T-cell (primary cell): ENCODE results near the gene MUC4. TPM values are rescaled to one million over a fixed set of nuclear protein-coding genes. Genes with fewer than 3 reads are reported as not detected.

ENCODE experiments used
- ATAC-seq, 4 experiments: fragments of 200-7000 bp in 3 of 4; fragments of 150-1000 bp in 1 of 4; cut with Tn5 transposase; replicated peaks in 1 of 4; 1 replicate in 3 of 4; 2 replicates in 1 of 4; pipeline ENCODE4 v1.10.0; 2021; ENCODE audit warnings: moderate library complexity in 3 of 4, mild to moderate bottlenecking in 2 of 4, moderate number of reproducible peaks in 1 of 4
- CTCF ChIA-PET, 2 donors: fragments of 300-600 bp; sonication (Branson Sonifier 250); formaldehyde crosslinking; loops; one replicate each; lab custom pipeline; 2022; ENCODE audit warnings: antibody characterized with exemption in 2 of 2; lab: Charles Lee
- POLR2A ChIA-PET, 2 donors: fragments of 300-600 bp; sonication (Branson Sonifier 250); formaldehyde crosslinking; loops; one replicate each; lab custom pipeline; 2022; ENCODE audit warnings: antibody characterized with exemption in 2 of 2; lab: Charles Lee
- DNase-seq, 35 experiments: peaks; one replicate each; pipeline versions ENCODE4 v3.0.0 to v3.0.0-alpha.2; 2013 to 2023
- H3K27ac ChIP-seq: one replicate; pipeline ENCODE4 v1.5.1; 2013; ENCODE audit warnings: low read length
- H3K27me3 ChIP-seq, 2 experiments: replicated peaks in 1 of 2; 1 replicate in 1 of 2; 2 replicates in 1 of 2; pipeline versions ENCODE4 v1.6.1 to v1.7.0; 2013; ENCODE audit warnings: low read length in 1 of 2, mixed read lengths in 1 of 2; ENCODE audit not compliant: control insufficient read depth in 2 of 2, insufficient read depth in 2 of 2; ENCODE audit errors: extremely low read depth in 1 of 2
- H3K36me3 ChIP-seq, 2 donors: 1 replicate in 1 of 2; 2 replicates in 1 of 2; pipeline versions ENCODE4 v1.6.1 to v1.7.0; 2013; ENCODE audit warnings: low read length in 1 of 2; ENCODE audit not compliant: control insufficient read depth in 2 of 2, insufficient read depth in 1 of 2; ENCODE audit errors: extremely low read depth in 1 of 2
- H3K4me1 ChIP-seq, 2 experiments: 1 replicate in 1 of 2; 2 replicates in 1 of 2; pipeline versions ENCODE4 v1.6.1 to v1.7.0; 2013; ENCODE audit warnings: low read length in 2 of 2, mixed read lengths in 1 of 2; ENCODE audit not compliant: insufficient read depth in 2 of 2, control insufficient read depth in 1 of 2; ENCODE audit errors: extremely low read depth in 1 of 2
- H3K4me3 ChIP-seq, 2 donors: 1 replicate in 1 of 2; 2 replicates in 1 of 2; pipeline versions ENCODE4 v1.5.1 to v1.7.0; 2013; ENCODE audit warnings: mild to moderate bottlenecking in 2 of 2, low read length in 1 of 2, moderate library complexity in 1 of 2; ENCODE audit not compliant: control insufficient read depth in 1 of 2; ENCODE audit errors: extremely low read depth in 1 of 2
- H3K9me3 ChIP-seq: 2 replicates; pipeline ENCODE4 v1.7.0; 2013
- H3K27ac Mint-ChIP-seq, 2 donors: one replicate each; pipeline ENCODE4 v1.8.0; 2020 to 2021; ENCODE audit warnings: mild to moderate bottlenecking in 2 of 2, mixed read lengths in 2 of 2
- H3K27me3 Mint-ChIP-seq, 2 donors: one replicate each; pipeline ENCODE4 v1.8.0; 2021 to 2022; ENCODE audit warnings: mixed read lengths in 2 of 2
- H3K36me3 Mint-ChIP-seq: one replicate; pipeline ENCODE4 v1.8.0; 2021; ENCODE audit warnings: mixed read lengths
- H3K4me1 Mint-ChIP-seq, 3 donors: one replicate each; pipeline ENCODE4 v1.8.0; 2020 to 2022; ENCODE audit warnings: mixed read lengths in 3 of 3, mild to moderate bottlenecking in 1 of 3
- H3K4me3 Mint-ChIP-seq, 3 donors: one replicate each; pipeline ENCODE4 v1.8.0; 2020 to 2022; ENCODE audit warnings: mild to moderate bottlenecking in 3 of 3, mixed read lengths in 3 of 3, moderate library complexity in 3 of 3
- H3K9me3 Mint-ChIP-seq, 3 donors: one replicate each; pipeline ENCODE4 v1.8.0; 2020 to 2022; ENCODE audit warnings: mixed read lengths in 3 of 3
- WGBS: methylation state at CpG from one replicate; pipeline ENCODE4 v1.1.5; 2013; ENCODE audit warnings: missing lambda C conversion rate; ENCODE audit not compliant: insufficient coverage; 5-methylcytosine and 5-hydroxymethylcytosine counted together
- total RNA-seq, 35 experiments: library from RNA in 6 of 35; stranded (reverse) in 6 of 35; fragments of 120-200 nt in 1 of 35; gene quantifications; one replicate each; pipeline versions ENCODE4 v1.2.1 to v1.2.4 and lab custom pipeline; 2013 to 2026

Gene MUC4
- total RNA-seq, 5 donors from 2014 or later (not counting 1 experiment from before 2014, with no cell fraction given) = 0.03 to 0.16 (median 0.05) TPM; not detected in 1

DNA sequence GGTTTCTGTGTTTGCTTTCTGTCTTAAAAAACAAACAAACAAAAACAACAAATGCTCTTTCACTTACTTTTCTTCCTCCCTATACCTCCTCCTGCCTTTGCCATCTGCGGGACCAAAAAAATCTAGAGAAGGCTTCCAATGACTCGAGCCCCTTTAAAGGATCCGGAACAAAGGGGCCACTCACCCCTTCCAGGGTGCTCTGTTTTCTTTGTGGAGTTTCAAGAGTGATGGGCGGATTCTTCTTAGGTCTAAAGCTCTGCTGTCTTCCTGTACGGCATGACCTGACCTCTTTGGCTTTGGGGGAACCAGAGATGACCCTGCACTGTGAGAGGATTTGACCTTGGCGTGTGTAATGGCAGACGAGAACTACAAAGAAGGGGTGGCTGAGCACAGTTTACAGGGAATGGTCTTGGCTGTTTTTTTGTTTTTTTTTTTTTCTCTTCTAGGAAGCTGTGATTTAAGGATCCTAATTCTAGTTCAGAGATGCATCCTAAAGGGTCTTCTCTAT, 93.2 kb downstream of the MUC4 start:
- Mint-ChIP-seq H3K27me3 (no peaks in the 10 kb centered on the region), H3K4me1 (peaks cover 0 to 4% (median 4%) of the 10 kb centered on the region in 3 donors), H3K4me3 (no peak overlapping the region), H3K27ac (no peak overlapping the region), H3K36me3 (peaks cover 20% of the 10 kb centered on the region), H3K9me3 (no peaks in the 10 kb centered on the region)
- ATAC-seq = no peak
- Histone ChIP-seq H3K4me1 (peaks cover 0 to 3% of the 10 kb centered on the region in 2 experiments), H3K9me3 (no peaks in the 10 kb centered on the region), H3K36me3 (peaks cover 0 to 14% of the 10 kb centered on the region in 2 donors), H3K4me3 (no peak overlapping the region), H3K27ac (no peak overlapping the region), H3K27me3 (peaks cover 0 to 7% of the 10 kb centered on the region in 2 experiments)
- WGBS = 79% methylated on average over 7 of the region's 7 CpGs
- ChIA-PET CTCF (interaction anchor here in 1 of 2 donors (0.6 kb wide), 1 partner anchor 176 kb away, joined by 3 read pairs; no protein-coding TSS in a partner anchor), POLR2A (interaction anchor here in 1 of 2 donors (0.6 kb wide), 1 partner anchor 155 kb away, joined by 3 read pairs; no protein-coding TSS in a partner anchor)
- no peak for DNase-seq

GRCh38 chr3:195717852-195718476, 93.8 kb downstream of the MUC4 start:
- H3K36me3 ChIP-seq = peaks cover 0 to 14% of the 10 kb centered on the region in 2 donors
- peaks cover 0 to 7% of the 10 kb centered on the region in 2 experiments for H3K27me3 ChIP-seq
- CTCF ChIA-PET = no interaction called here
- H3K27me3 Mint-ChIP-seq = no peaks in the 10 kb centered on the region
- WGBS = 54% methylated on average over 5 of the region's 5 CpGs
- H3K36me3 Mint-ChIP-seq = peaks cover 20% of the 10 kb centered on the region
- DNase-seq (no peak), ATAC-seq (no peak)
- H3K4me3 Mint-ChIP-seq = no peak overlapping the region
- H3K9me3 Mint-ChIP-seq = no peaks in the 10 kb centered on the region
- no peaks in the 10 kb centered on the region for H3K9me3 ChIP-seq
- H3K27ac ChIP-seq = no peak overlapping the region
- peaks cover 0 to 3% of the 10 kb centered on the region in 2 experiments for H3K4me1 ChIP-seq
- no peak overlapping the region for H3K27ac Mint-ChIP-seq
- no peak overlapping the region for H3K4me3 ChIP-seq
- H3K4me1 Mint-ChIP-seq = peaks cover 0 to 4% (median 4%) of the 10 kb centered on the region in 3 donors
- POLR2A ChIA-PET = no interaction called here

- Histone ChIP-seq H3K9me3 (no peaks in the 10 kb centered on the region), H3K27me3 (peaks cover 0 to 2% of the 10 kb centered on the region in 2 experiments), H3K27ac (no peak overlapping the region), H3K4me1 (peaks cover 0 to 3% of the 10 kb centered on the region in 2 experiments), H3K4me3 (no peak overlapping the region), H3K36me3 (peaks cover 0 to 14% of the 10 kb centered on the region in 2 donors)
- no peak for DNase-seq
- H3K36me3 Mint-ChIP-seq = peaks cover 22% of the 10 kb centered on the region
- peaks cover 0 to 4% (median 4%) of the 10 kb centered on the region in 3 donors for H3K4me1 Mint-ChIP-seq
- 78% methylated on average over 9 of the region's 9 CpGs for WGBS
- H3K9me3 Mint-ChIP-seq = no peaks in the 10 kb centered on the region
- ChIA-PET POLR2A (no interaction called here), CTCF (no interaction called here)
- H3K4me3 Mint-ChIP-seq = no peak overlapping the region
- no peaks in the 10 kb centered on the region for H3K27me3 Mint-ChIP-seq
- ATAC-seq = no peak
- no peak overlapping the region for H3K27ac Mint-ChIP-seq
Observed at GRCh38 chr3:195717416-195717815, 94.3 kb downstream of the MUC4 start.

- ChIA-PET POLR2A (interaction anchor here in 1 of 2 donors (0.8 kb wide), 1 partner anchor 146 kb away, joined by 3 read pairs; no protein-coding TSS in a partner anchor), CTCF (no interaction called here)
- peaks cover 0 to 4% (median 4%) of the 10 kb centered on the region in 3 donors for H3K4me1 Mint-ChIP-seq
- H3K9me3 Mint-ChIP-seq = no peaks in the 10 kb centered on the region
- H3K27ac ChIP-seq = no peak overlapping the region
- peaks cover 33% of the 10 kb centered on the region for H3K36me3 Mint-ChIP-seq
- H3K27ac Mint-ChIP-seq = peak overlapping the region in 1 of 2 donors; percentile 1
- H3K27me3 ChIP-seq = peaks cover 0 to 2% of the 10 kb centered on the region in 2 experiments
- no peak overlapping the region for H3K4me3 ChIP-seq
- peak in 1 of 4 experiments; percentile 36 for ATAC-seq
- no peak for DNase-seq
- no peak overlapping the region for H3K4me3 Mint-ChIP-seq
- H3K4me1 ChIP-seq = peaks cover 0 to under 1% of the 10 kb centered on the region in 2 experiments
- peaks cover 4 to 21% of the 10 kb centered on the region in 2 donors for H3K36me3 ChIP-seq
- 81% methylated on average over 14 of the region's 14 CpGs for WGBS
- H3K9me3 ChIP-seq = no peaks in the 10 kb centered on the region
- no peaks in the 10 kb centered on the region for H3K27me3 Mint-ChIP-seq
Observed at GRCh38 chr3:195715583-195716266, 96.0 kb downstream of the MUC4 start.

DNA sequence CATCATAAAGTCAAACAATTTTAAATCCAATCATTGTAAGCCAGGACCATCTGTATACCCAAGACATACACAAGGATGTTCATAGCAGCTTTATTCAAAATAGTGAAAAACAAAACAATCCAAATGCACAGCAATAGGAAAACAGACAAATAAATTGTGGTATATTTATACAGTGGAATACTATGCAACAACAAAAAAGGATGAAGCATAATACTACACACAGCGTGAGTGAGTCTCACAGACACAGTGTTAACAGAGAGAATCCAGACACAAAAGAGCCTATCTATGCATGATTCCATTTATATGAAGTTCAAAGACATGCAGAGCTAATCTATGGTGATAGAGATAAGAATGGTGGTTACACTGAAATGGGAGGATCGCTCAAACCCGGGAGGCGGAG, 96.6 kb downstream of the MUC4 start:
- Mint-ChIP-seq H3K4me3 (no peak overlapping the region), H3K36me3 (peaks cover 39% of the 10 kb centered on the region), H3K27me3 (no peaks in the 10 kb centered on the region), H3K9me3 (no peaks in the 10 kb centered on the region), H3K4me1 (peaks cover 0 to 4% (median 4%) of the 10 kb centered on the region in 3 donors), H3K27ac (no peak overlapping the region)
- Histone ChIP-seq H3K4me1 (no peaks in the 10 kb centered on the region), H3K4me3 (no peak overlapping the region), H3K36me3 (peaks cover 4 to 21% of the 10 kb centered on the region in 2 donors), H3K9me3 (no peaks in the 10 kb centered on the region), H3K27ac (no peak overlapping the region), H3K27me3 (peaks cover 0 to 2% of the 10 kb centered on the region in 2 experiments)
- WGBS = 62% methylated on average over 3 of the region's 4 CpGs
- POLR2A ChIA-PET = interaction anchor here (0.6 to 0.8 kb wide), 2 partner anchors 145 to 689 kb away, joined by 3 to 5 read pairs; no protein-coding TSS in a partner anchor
- no peak for DNase-seq
- no peak for ATAC-seq
- CTCF ChIA-PET = interaction anchor here in 1 of 2 donors (0.6 kb wide), 1 partner anchor 28 kb away, joined by 4 read pairs; no protein-coding TSS in a partner anchor
